HG03460 (cell line): ENCODE data around the gene ATPAF2.
A peak's percentile ranks its signal among the peaks of the same experiment; 100 is the strongest.

ENCODE experiments used
- ATAC-seq: cut with Tn5 transposase; IDR thresholded peaks from one replicate; pipeline ENCODE4 v1.9.1; 2021; ENCODE audit not compliant: unreplicated experiment

Gene ATPAF2

GRCh38 chr17:18040261-18040858 is 1.4 kb upstream of the ATPAF2 start:
- no peak for ATAC-seq

GRCh38 chr17:18039535-18040260 is 730 bp upstream of the ATPAF2 start:
- peak; percentile 23 for ATAC-seq

GRCh38 chr17:18038149-18038850 is 668 bp downstream of the ATPAF2 start:
- ATAC-seq, result no peak

- ATAC-seq, result no peak
Measured at GRCh38 chr17:18037486-18037885, 1.5 kb downstream of the ATPAF2 start.

- ATAC-seq, result no peak
Measured at GRCh38 chr17:18035704-18036103, 3.3 kb downstream of the ATPAF2 start.

GRCh38 chr17:18033442-18034099 is 5.4 kb downstream of the ATPAF2 start:
- no peak for ATAC-seq

- ATAC-seq, result no peak
Measured at GRCh38 chr17:18031955-18032354, 7.0 kb downstream of the ATPAF2 start.

GRCh38 chr17:18028952-18029540 is 9.9 kb downstream of the ATPAF2 start:
- no peak for ATAC-seq

- no peak for ATAC-seq
Measured at GRCh38 chr17:18028114-18028951, 10.6 kb downstream of the ATPAF2 start.

GRCh38 chr17:18027280-18027679 is 11.7 kb downstream of the ATPAF2 start:
- no peak for ATAC-seq

- ATAC-seq, result peak; percentile 17
Measured at GRCh38 chr17:18025945-18026776, 12.8 kb downstream of the ATPAF2 start.

- ATAC-seq, result peak; percentile 62
Measured at GRCh38 chr17:18025241-18025944, 13.6 kb downstream of the ATPAF2 start.

GRCh38 chr17:18021372-18021771 is 17.6 kb downstream of the ATPAF2 start:
- no peak for ATAC-seq

GRCh38 chr17:18020971-18021370 is 18.0 kb downstream of the ATPAF2 start:
- ATAC-seq, result no peak

GRCh38 chr17:18019838-18020154 is 19.2 kb downstream of the ATPAF2 start:
- ATAC-seq, result no peak

- ATAC-seq, result no peak
Measured at GRCh38 chr17:18018411-18018921, 20.5 kb downstream of the ATPAF2 start.

GRCh38 chr17:18017958-18018357 is 21.0 kb downstream of the ATPAF2 start:
- no peak for ATAC-seq

- no peak for ATAC-seq
Measured at GRCh38 chr17:18016426-18016825, 22.5 kb downstream of the ATPAF2 start.

GRCh38 chr17:18015593-18015992 is 23.4 kb downstream of the ATPAF2 start:
- no peak for ATAC-seq
